HepG2 (cell line): ENCODE results near the gene MRPL2. TPM values are rescaled to one million over a fixed set of nuclear protein-coding genes. Genes with fewer than 3 reads are reported as not detected.

Source experiments
- HDAC2 ChIP-seq: sonication (generic); formaldehyde crosslinking; IDR thresholded peaks from 2 replicates; pipeline ENCODE4 v1.4.0; 2020; ENCODE audit warnings: missing genetic modification reagents
- IKZF1 ChIP-seq: fragments of 450-650 bp; IDR thresholded peaks from 2 replicates; pipeline ENCODE4 v1.7.1; 2016
- ISX ChIP-seq: sonication (generic); formaldehyde crosslinking; conservative IDR thresholded peaks from 2 replicates; pipeline ENCODE4 v1.5.0; 2020; ENCODE audit warnings: missing genetic modification reagents
- KDM5A ChIP-seq: fragments of 200-600 bp; sonication (generic); IDR thresholded peaks from 2 replicates; pipeline ENCODE4 v1.7.0; 2018; ENCODE audit warnings: antibody characterized with exemption, mild to moderate bottlenecking, low read length, borderline replicate concordance
- KLF6 ChIP-seq: IDR thresholded peaks from 2 replicates; pipeline ENCODE4 v1.8.0; 2016; ENCODE audit warnings: missing biosample characterization, missing genetic modification reagents
- MIER2 ChIP-seq: IDR thresholded peaks from 2 replicates; pipeline ENCODE4 v1.6.1; 2016; ENCODE audit warnings: missing biosample characterization, missing genetic modification reagents
- PHF20 ChIP-seq: sonication (generic); formaldehyde crosslinking; IDR thresholded peaks from 2 replicates; pipeline ENCODE4 v1.5.0; 2020; ENCODE audit warnings: mild to moderate bottlenecking, missing genetic modification reagents
- RORA ChIP-seq: sonication (generic); formaldehyde crosslinking; IDR thresholded peaks from 2 replicates; pipeline ENCODE4 v1.5.0; 2020; ENCODE audit warnings: mild to moderate bottlenecking, missing genetic modification reagents, moderate library complexity
- SALL2 ChIP-seq: sonication (generic); formaldehyde crosslinking; IDR thresholded peaks from 2 replicates; pipeline ENCODE4 v1.8.1; 2023; ENCODE audit warnings: mild to moderate bottlenecking, missing genetic modification reagents, inconsistent platforms
- SMARCC2 ChIP-seq: fragments of 450-650 bp; IDR thresholded peaks from 2 replicates; pipeline ENCODE4 v1.6.1; 2017; ENCODE audit warnings: antibody characterized with exemption, mild to moderate bottlenecking
- TFDP1 ChIP-seq: IDR thresholded peaks from 2 replicates; pipeline ENCODE4 v1.6.1; 2016; ENCODE audit warnings: missing compliant biosample characterization, missing genetic modification reagents, borderline replicate concordance
- TSC22D2 ChIP-seq: sonication (generic); formaldehyde crosslinking; IDR thresholded peaks from 2 replicates; pipeline ENCODE4 v1.5.1; 2020; ENCODE audit warnings: missing genetic modification reagents, mild to moderate bottlenecking, borderline replicate concordance
- ZBTB10 ChIP-seq: sonication (generic); formaldehyde crosslinking; IDR thresholded peaks from 2 replicates; pipeline ENCODE4 v1.4.0; 2020; ENCODE audit warnings: missing genetic modification reagents, borderline replicate concordance
- ZBTB21 ChIP-seq: sonication (generic); formaldehyde crosslinking; IDR thresholded peaks from 2 replicates; pipeline ENCODE4 v1.4.0; 2020; ENCODE audit warnings: missing genetic modification reagents
- ZBTB38 ChIP-seq: sonication (generic); formaldehyde crosslinking; IDR thresholded peaks from 2 replicates; pipeline ENCODE4 v1.5.1; 2020; ENCODE audit warnings: mild to moderate bottlenecking, missing genetic modification reagents
- ZKSCAN8 ChIP-seq: IDR thresholded peaks from 2 replicates; pipeline ENCODE4 v1.6.1; 2016; ENCODE audit warnings: borderline replicate concordance, missing genetic modification reagents, missing compliant biosample characterization
- ZMYM2 ChIP-seq: sonication (generic); formaldehyde crosslinking; IDR thresholded peaks from 2 replicates; pipeline ENCODE4 v1.8.0; 2022; ENCODE audit warnings: mild to moderate bottlenecking, missing genetic modification reagents
- ZNF460 ChIP-seq: sonication (generic); formaldehyde crosslinking; IDR thresholded peaks from 2 replicates; pipeline ENCODE4 v1.5.1; 2020; ENCODE audit warnings: missing genetic modification reagents, mild to moderate bottlenecking, borderline replicate concordance
- ZNF468 ChIP-seq: sonication (generic); formaldehyde crosslinking; IDR thresholded peaks from 2 replicates; pipeline ENCODE4 v1.8.0; 2022; ENCODE audit warnings: mild to moderate bottlenecking, moderate library complexity, missing genetic modification reagents
- ZNF749 ChIP-seq: sonication (generic); formaldehyde crosslinking; IDR thresholded peaks from 2 replicates; pipeline ENCODE4 v1.8.0; 2022; ENCODE audit warnings: mild to moderate bottlenecking, missing genetic modification reagents, moderate library complexity, borderline replicate concordance
- polyA plus RNA-seq, 8 experiments: library from polyadenylated mRNA; depleted of rRNA in 3 of 8; stranded (reverse) in 7 of 8; unstranded in 1 of 8; fragments of >200 nt; fragmentation: Illumina TruSeq in 4 of 8; extraction: Trizol in 4 of 8; gene quantifications; 2 replicates each; pipeline versions ENCODE4 v1.2.1 to v1.2.3, GENCODE V29; 2011 to 2016; ENCODE audit warnings: low read depth in 4 of 8, missing spikeins in 1 of 8, mixed read lengths in 1 of 8; ENCODE audit not compliant: insufficient read depth in 1 of 8
- total RNA-seq, 5 experiments: library from RNA; depleted of rRNA; stranded (reverse); fragments of >200 nt; fragmentation: Illumina TruSeq; extraction: Trizol; gene quantifications; 2 replicates each; pipeline ENCODE4 v1.2.3, GENCODE V29; 2016; ENCODE audit warnings: low read depth in 1 of 5
- TF ChIP-seq, protein P1 (sequence below): sonication (generic); formaldehyde crosslinking; IDR thresholded peaks from 2 replicates; pipeline ENCODE4 v1.4.0; 2020; ENCODE audit warnings: missing genetic modification reagents
- TF ChIP-seq, protein P2 (sequence below): sonication (generic); formaldehyde crosslinking; IDR thresholded peaks from 2 replicates; pipeline ENCODE4 v1.4.0; 2020; ENCODE audit warnings: low read depth, mild to moderate bottlenecking, missing genetic modification reagents
- TF ChIP-seq, protein P3 (sequence below): sonication (generic); formaldehyde crosslinking; IDR thresholded peaks from 2 replicates; pipeline ENCODE4 v1.8.0; 2022; ENCODE audit warnings: mild to moderate bottlenecking, missing genetic modification reagents, moderate library complexity

Gene MRPL2
- total and polyA plus RNA-seq, 2 of the 13 experiments (the other 11 are each of a cell fraction or from before 2014, with no cell fraction given), result 56.8 to 65.6 TPM

- TF ChIP-seq ZBTB10 (CRISPR knock-in tag) (no peak), ZKSCAN8 (no peak), ISX (CRISPR knock-in tag) (no peak), KLF6 (CRISPR knock-in tag) (no peak), HDAC2 (no peak), RORA (CRISPR knock-in tag) (no peak), IKZF1 (no peak), ZNF749 (CRISPR knock-in tag) (no peak), TSC22D2 (CRISPR knock-in tag) (no peak), PHF20 (CRISPR knock-in tag) (no peak), ZBTB38 (peak; percentile 39; the same call in 1 of the 2 replicates), KDM5A (no peak), MIER2 (CRISPR knock-in tag) (no peak), ZNF460 (CRISPR knock-in tag) (no peak), ZBTB21 (CRISPR knock-in tag) (no peak), SMARCC2 (no peak), ZMYM2 (CRISPR knock-in tag) (no peak), ZNF468 (CRISPR knock-in tag) (no peak), SALL2 (CRISPR knock-in tag) (no peak), TFDP1 (no peak)
- TF ChIP-seq, protein P1, sequence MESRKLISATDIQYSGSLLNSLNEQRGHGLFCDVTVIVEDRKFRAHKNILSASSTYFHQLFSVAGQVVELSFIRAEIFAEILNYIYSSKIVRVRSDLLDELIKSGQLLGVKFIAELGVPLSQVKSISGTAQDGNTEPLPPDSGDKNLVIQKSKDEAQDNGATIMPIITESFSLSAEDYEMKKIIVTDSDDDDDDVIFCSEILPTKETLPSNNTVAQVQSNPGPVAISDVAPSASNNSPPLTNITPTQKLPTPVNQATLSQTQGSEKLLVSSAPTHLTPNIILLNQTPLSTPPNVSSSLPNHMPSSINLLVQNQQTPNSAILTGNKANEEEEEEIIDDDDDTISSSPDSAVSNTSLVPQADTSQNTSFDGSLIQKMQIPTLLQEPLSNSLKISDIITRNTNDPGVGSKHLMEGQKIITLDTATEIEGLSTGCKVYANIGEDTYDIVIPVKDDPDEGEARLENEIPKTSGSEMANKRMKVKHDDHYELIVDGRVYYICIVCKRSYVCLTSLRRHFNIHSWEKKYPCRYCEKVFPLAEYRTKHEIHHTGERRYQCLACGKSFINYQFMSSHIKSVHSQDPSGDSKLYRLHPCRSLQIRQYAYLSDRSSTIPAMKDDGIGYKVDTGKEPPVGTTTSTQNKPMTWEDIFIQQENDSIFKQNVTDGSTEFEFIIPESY (CRISPR knock-in tag), result peak; percentile 14; the same call in 1 of the 2 replicates
- TF ChIP-seq, protein P2, sequence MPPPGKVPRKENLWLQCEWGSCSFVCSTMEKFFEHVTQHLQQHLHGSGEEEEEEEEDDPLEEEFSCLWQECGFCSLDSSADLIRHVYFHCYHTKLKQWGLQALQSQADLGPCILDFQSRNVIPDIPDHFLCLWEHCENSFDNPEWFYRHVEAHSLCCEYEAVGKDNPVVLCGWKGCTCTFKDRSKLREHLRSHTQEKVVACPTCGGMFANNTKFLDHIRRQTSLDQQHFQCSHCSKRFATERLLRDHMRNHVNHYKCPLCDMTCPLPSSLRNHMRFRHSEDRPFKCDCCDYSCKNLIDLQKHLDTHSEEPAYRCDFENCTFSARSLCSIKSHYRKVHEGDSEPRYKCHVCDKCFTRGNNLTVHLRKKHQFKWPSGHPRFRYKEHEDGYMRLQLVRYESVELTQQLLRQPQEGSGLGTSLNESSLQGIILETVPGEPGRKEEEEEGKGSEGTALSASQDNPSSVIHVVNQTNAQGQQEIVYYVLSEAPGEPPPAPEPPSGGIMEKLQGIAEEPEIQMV, result no peak
- TF ChIP-seq, protein P3, sequence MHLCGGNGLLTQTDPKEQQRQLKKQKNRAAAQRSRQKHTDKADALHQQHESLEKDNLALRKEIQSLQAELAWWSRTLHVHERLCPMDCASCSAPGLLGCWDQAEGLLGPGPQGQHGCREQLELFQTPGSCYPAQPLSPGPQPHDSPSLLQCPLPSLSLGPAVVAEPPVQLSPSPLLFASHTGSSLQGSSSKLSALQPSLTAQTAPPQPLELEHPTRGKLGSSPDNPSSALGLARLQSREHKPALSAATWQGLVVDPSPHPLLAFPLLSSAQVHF (CRISPR knock-in tag), result peak; percentile 46; the same call in 1 of the 2 replicates
Observed at GRCh38 chr6:43054206-43054943, 4.9 kb downstream of the MRPL2 start (continued).
